Uterine smooth muscle cell (primary cell): ENCODE results near the gene H19. TPM values are rescaled to one million over a fixed set of nuclear protein-coding genes. Genes with fewer than 3 reads are reported as not detected.

Experiments
- total RNA-seq: library from RNA; depleted of rRNA; stranded (reverse); fragments of >200 nt; gene quantifications from 2 replicates; pipeline ENCODE4 v1.2.3, GENCODE V29; 2014

Gene H19
- 0.50 and 0.55 TPM in 2 replicates for total RNA-seq

DNA sequence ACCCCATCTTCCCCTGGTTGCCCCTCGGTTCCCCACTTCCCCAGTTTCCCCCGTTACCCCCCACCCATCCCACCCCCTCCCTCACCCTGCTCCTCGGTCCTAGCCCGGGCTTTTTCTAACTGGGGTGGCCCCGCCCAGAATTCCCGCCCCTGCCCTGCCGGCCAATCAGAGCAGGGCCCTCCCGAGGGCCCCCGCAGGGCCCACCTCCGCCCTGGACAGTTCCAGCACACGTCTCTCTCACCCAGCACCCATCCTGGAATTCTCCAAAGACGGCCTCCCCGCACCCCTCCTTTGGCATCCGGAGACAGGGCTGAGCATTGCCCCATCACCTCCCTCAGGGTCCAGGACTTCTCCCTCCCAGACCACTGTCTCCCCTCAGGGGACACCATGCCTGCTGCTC, at the start of gene H19:
Gene H19, minus strand, starts transcription at position 88 of the 400 bp plus-strand sequence.

DNA sequence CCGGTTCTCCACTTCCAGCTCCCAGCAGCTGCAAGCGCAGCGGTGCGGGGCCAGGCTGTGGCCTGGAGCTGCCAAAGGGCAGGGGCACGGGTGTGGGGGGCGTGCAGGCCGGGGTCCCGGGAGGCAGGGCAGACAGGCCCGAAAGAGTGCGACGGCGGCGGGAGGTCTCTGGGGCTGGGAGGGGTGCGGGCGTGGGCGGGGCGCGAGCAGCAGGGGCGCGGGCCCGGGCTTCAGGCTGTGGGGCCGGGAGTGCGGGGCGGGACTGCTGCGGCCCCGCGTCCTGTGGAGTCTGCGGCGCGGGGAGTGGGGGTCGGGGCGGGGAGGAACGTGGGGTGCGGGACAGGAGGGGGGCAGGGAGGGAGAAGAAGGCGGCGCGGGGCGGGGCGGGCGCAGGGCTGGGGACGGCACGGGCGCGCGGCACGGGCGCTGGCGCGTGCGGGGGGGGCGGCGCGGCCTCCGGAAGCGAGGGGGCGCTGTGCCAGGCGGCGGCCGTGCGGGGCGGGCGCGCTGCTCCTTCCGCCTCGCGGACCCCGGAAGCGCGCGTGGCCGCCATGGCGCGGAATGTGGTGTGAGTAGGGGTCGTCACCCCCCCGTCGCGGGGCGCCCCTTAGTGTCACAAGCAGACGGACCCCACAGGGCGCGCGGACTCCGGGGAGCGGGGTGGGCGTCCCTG, 50.7 kb downstream of the H19 start, which contains the start of gene MRPL23:
Gene MRPL23, plus strand, starts transcription at position 521 of the 673 bp plus-strand sequence. Its CDS starts 31 bp downstream, at position 552.

Other genes with a start within 250 kb of the H19 start
- 0.89 and 1.5 TPM in 2 replicates for gene IFITM10, start 247.2 kb downstream of the H19 start, total RNA-seq
- 125 and 288 TPM in 2 replicates for gene CTSD, start 233.9 kb downstream of the H19 start, total RNA-seq
- gene SYT8, start 162.9 kb downstream of the H19 start, total RNA-seq = not detected in 2 replicates
- not detected in 2 replicates for gene TNNI2, start 158.9 kb downstream of the H19 start, total RNA-seq
- 0.33 and 0.62 TPM in 2 replicates for gene LSP1, start 144.8 kb downstream of the H19 start, total RNA-seq
- gene PRR33, start 105.9 kb downstream of the H19 start, total RNA-seq = not detected in 2 replicates
- not detected in 2 replicates for gene TNNT3, start 78.1 kb downstream of the H19 start, total RNA-seq
- gene MRPL23, start 50.5 kb downstream of the H19 start, total RNA-seq = 229 and 349 TPM in 2 replicates
- gene IGF2, start 141.5 kb upstream of the H19 start, total RNA-seq = 0.11 and 0.25 TPM in 2 replicates
- gene INS, start 163.4 kb upstream of the H19 start, total RNA-seq = not detected in 2 replicates
- not detected in 2 replicates for gene TH, start 174.0 kb upstream of the H19 start, total RNA-seq